Natural killer cell (primary cell): ENCODE data around the gene OBSCN. TPM values are rescaled to one million over a fixed set of nuclear protein-coding genes. Genes with fewer than 3 reads are reported as not detected.

Experiments
- ATAC-seq, 3 donors: fragments of 150-1000 bp in 2 of 3; fragments of 200-7000 bp in 1 of 3; cut with Tn5 transposase; 1 replicate in 1 of 3; 2 replicates in 2 of 3; pipeline ENCODE4 v1.10.0; 2021; ENCODE audit warnings: mild to moderate bottlenecking in 2 of 3, moderate library complexity in 2 of 3
- DNase-seq, 2 donors: peaks; one replicate each; pipeline versions ENCODE4 v3.0.0 to v3.0.0-alpha.2; 2013 to 2021; ENCODE audit warnings: mixed read lengths in 1 of 2
- H3K27ac ChIP-seq: one replicate; pipeline ENCODE4 v1.5.1; 2013; ENCODE audit warnings: mild to moderate bottlenecking, low read length
- H3K27me3 ChIP-seq: one replicate; pipeline ENCODE4 v1.6.1; 2013; ENCODE audit warnings: low read length; ENCODE audit not compliant: control insufficient read depth, insufficient read depth
- H3K36me3 ChIP-seq: one replicate; pipeline ENCODE4 v1.6.1; 2013; ENCODE audit warnings: low read length; ENCODE audit not compliant: control insufficient read depth, insufficient read depth
- H3K4me1 ChIP-seq: one replicate; pipeline ENCODE4 v1.6.1; 2013; ENCODE audit warnings: low read length; ENCODE audit not compliant: control insufficient read depth, insufficient read depth
- H3K4me3 ChIP-seq: one replicate; pipeline ENCODE4 v1.5.1; 2013; ENCODE audit warnings: low read length
- H3K9me3 ChIP-seq: one replicate; pipeline ENCODE4 v1.6.1; 2013; ENCODE audit warnings: low read length; ENCODE audit not compliant: control insufficient read depth, insufficient read depth
- H3K27ac Mint-ChIP-seq, 2 donors: one replicate each; pipeline ENCODE4 v1.8.0; 2022; ENCODE audit warnings: mild to moderate bottlenecking in 2 of 2, mixed read lengths in 2 of 2, moderate library complexity in 1 of 2
- H3K27me3 Mint-ChIP-seq, 2 donors: one replicate each; pipeline ENCODE4 v1.8.0; 2022; ENCODE audit warnings: low read depth in 2 of 2, mixed read lengths in 2 of 2
- H3K36me3 Mint-ChIP-seq: one replicate; pipeline ENCODE4 v1.8.0; 2022; ENCODE audit warnings: mixed read lengths
- H3K4me1 Mint-ChIP-seq, 2 donors: one replicate each; pipeline ENCODE4 v1.8.0; 2022; ENCODE audit warnings: mixed read lengths in 2 of 2
- H3K4me3 Mint-ChIP-seq: one replicate; pipeline ENCODE4 v1.8.0; 2022; ENCODE audit warnings: mild to moderate bottlenecking, moderate library complexity, mixed read lengths
- H3K9me3 Mint-ChIP-seq, 2 donors: one replicate each; pipeline ENCODE4 v1.8.0; 2022; ENCODE audit warnings: mixed read lengths in 2 of 2
- CTCF ChIP-seq: fragments of 200-600 bp; IDR thresholded peaks from one replicate; pipeline ENCODE4 v1.8.0; 2022; ENCODE audit warnings: antibody characterized with exemption
- WGBS: methylation state at CpG from one replicate; pipeline ENCODE4 v1.1.7; 2013; ENCODE audit warnings: missing lambda C conversion rate; ENCODE audit not compliant: insufficient coverage; 5-methylcytosine and 5-hydroxymethylcytosine counted together
- intact Hi-C: fragments of 100-400 bp; cut with micrococcal nuclease; formaldehyde crosslinking; loops from one replicate; pipeline ENCODE4 v1.14.2; 2022
- total RNA-seq, 4 donors: library from RNA; stranded (reverse); fragments of 120-200 nt in 1 of 4; gene quantifications; one replicate each; pipeline versions ENCODE4 v1.2.3 to v1.2.4, GENCODE V29; 2013 to 2022

Gene OBSCN
- total RNA-seq, 3 donors from 2014 or later (not counting 1 experiment from before 2014, with no cell fraction given) = 9.6 to 30.0 (median 14.3) TPM

- Histone ChIP-seq H3K36me3 (no peaks in the 10 kb centered on the region), H3K4me1 (no peaks in the 10 kb centered on the region), H3K9me3 (peaks cover 6% of the 10 kb centered on the region), H3K27ac (no peak overlapping the region), H3K4me3 (no peak overlapping the region), H3K27me3 (no peaks in the 10 kb centered on the region)
- Mint-ChIP-seq H3K27ac (no peak overlapping the region), H3K4me3 (no peak overlapping the region), H3K36me3 (no peaks in the 10 kb centered on the region), H3K4me1 (no peaks in the 10 kb centered on the region), H3K9me3 (no peaks in the 10 kb centered on the region), H3K27me3 (no peaks in the 10 kb centered on the region)
- 92% methylated on average over 17 of the region's 17 CpGs for WGBS
- no peak for ATAC-seq
- no peak for TF ChIP-seq CTCF
- intact Hi-C loops = no loop called here
- DNase-seq = no peak
These were observed 133.6 kb downstream of the OBSCN start for GRCh38 chr1:228341450-228341813.

GRCh38 chr1:228341814-228342626 is 134.2 kb downstream of the OBSCN start:
- no peaks in the 10 kb centered on the region for H3K27me3 ChIP-seq
- H3K4me1 ChIP-seq = no peaks in the 10 kb centered on the region
- 96% methylated on average over 20 of the region's 20 CpGs for WGBS
- ATAC-seq (no peak), DNase-seq (peak in 1 of 2 donors; percentile 9)
- peaks cover 6% of the 10 kb centered on the region for H3K9me3 ChIP-seq
- intact Hi-C loops = no loop called here
- no peaks in the 10 kb centered on the region for H3K9me3 Mint-ChIP-seq
- H3K4me3 ChIP-seq = no peak overlapping the region
- H3K27ac ChIP-seq = no peak overlapping the region
- H3K36me3 Mint-ChIP-seq = no peaks in the 10 kb centered on the region
- no peak overlapping the region for H3K4me3 Mint-ChIP-seq
- H3K27me3 Mint-ChIP-seq = no peaks in the 10 kb centered on the region
- no peaks in the 10 kb centered on the region for H3K4me1 Mint-ChIP-seq
- no peaks in the 10 kb centered on the region for H3K36me3 ChIP-seq
- TF ChIP-seq CTCF = no peak
- H3K27ac Mint-ChIP-seq = no peak overlapping the region

- H3K36me3 ChIP-seq = no peaks in the 10 kb centered on the region
- intact Hi-C loops = no loop called here
- no peaks in the 10 kb centered on the region for H3K4me1 Mint-ChIP-seq
- no peaks in the 10 kb centered on the region for H3K9me3 Mint-ChIP-seq
- no peaks in the 10 kb centered on the region for H3K27me3 Mint-ChIP-seq
- no peak overlapping the region for H3K4me3 ChIP-seq
- TF ChIP-seq CTCF = no peak
- no peak overlapping the region for H3K4me3 Mint-ChIP-seq
- peak in 1 of 2 donors; percentile 7 for DNase-seq
- H3K27me3 ChIP-seq = no peaks in the 10 kb centered on the region
- ATAC-seq = no peak
- no peak overlapping the region for H3K27ac Mint-ChIP-seq
- peaks cover 6% of the 10 kb centered on the region for H3K9me3 ChIP-seq
- H3K27ac ChIP-seq = no peak overlapping the region
- no peaks in the 10 kb centered on the region for H3K36me3 Mint-ChIP-seq
- 91% methylated on average over 8 of the region's 8 CpGs for WGBS
- no peaks in the 10 kb centered on the region for H3K4me1 ChIP-seq
These were observed 134.9 kb downstream of the OBSCN start for GRCh38 chr1:228342627-228343190.
